ENCODE data around the gene TNFAIP8L1.

- no peak for TF ChIP-seq POLR2A (IDR thresholded peaks at IDR 0.05; ENCODE audit: low read depth, low read length)
- TF ChIP-seq POLR2AphosphoS5 (IDR thresholded peaks at IDR 0.05; ENCODE audit: low read depth, low read length) = no peak
These were observed 2.6 kb upstream of the TNFAIP8L1 start for GRCh38 chr19:4636761-4637160.
